HepG2 (cell line): ENCODE data around the gene SHISA6. TPM values are rescaled to one million over a fixed set of nuclear protein-coding genes. Genes with fewer than 3 reads are reported as not detected.

Experiments used
- ATAC-seq: fragments of 200-7000 bp; cut with Tn5 transposase; 3 replicates; pipeline ENCODE4 v1.9.1; 2020; ENCODE audit warnings: mild to moderate bottlenecking, moderate library complexity
- BruUV-seq: library from RNA; stranded (reverse); fragments of 400-500 nt; replicated peaks from 2 replicates; lab custom pipeline; 2021; lab: Mats Ljungman, UMichigan
- CTCF ChIA-PET: fragments of 300-600 bp; formaldehyde crosslinking; extraction: SDS; loops from one replicate; lab custom pipeline; 2021; ENCODE audit warnings: low total read pairs, inconsistent platforms, low intra/inter-chr PET ratio; lab: Yijun Ruan, JAX
- POLR2A ChIA-PET: fragments of 350-600 bp; sonication (Branson Sonifier 250); formaldehyde crosslinking; loops from one replicate; lab custom pipeline; 2020; ENCODE audit warnings: antibody characterized with exemption, inconsistent platforms; lab: Yijun Ruan, JAX
- DNase-seq: peaks from one replicate; pipeline ENCODE4 v3.0.0-alpha.2; 2015; ENCODE audit warnings: low spot score
- FAIRE-seq: peaks from 3 replicates; lab custom pipeline; 2011; peaks lifted over from hg19 to GRCh38; lab: Jason Lieb, UNC
- H2AFZ ChIP-seq: one replicate; pipeline ENCODE4 v1.6.1; 2011; ENCODE audit warnings: low read length, inconsistent platforms
- H3K27ac ChIP-seq: fragments of 300-600 bp; 3 replicates; pipeline ENCODE4 v1.8.0; 2011; ENCODE audit warnings: mixed run types, mild to moderate bottlenecking, mixed read lengths, low read length, inconsistent platforms; ENCODE audit not compliant: insufficient read depth; ENCODE audit errors: extremely low read length
- H3K27me3 ChIP-seq, 2 experiments: fragments of 200-600 bp in 1 of 2; 2 replicates in 1 of 2; 3 replicates in 1 of 2; pipeline versions ENCODE4 v1.6.0 to v1.8.0; 2011; ENCODE audit warnings: low read length in 2 of 2, mild to moderate bottlenecking in 2 of 2, moderate library complexity in 2 of 2, inconsistent platforms in 1 of 2; ENCODE audit not compliant: insufficient read depth in 2 of 2, control insufficient read depth in 1 of 2
- H3K36me3 ChIP-seq, 2 experiments: fragments of 200-600 bp in 1 of 2; replicated peaks in 1 of 2; 2 replicates in 1 of 2; 3 replicates in 1 of 2; pipeline versions ENCODE4 v1.5.1 to v1.8.0; 2011; ENCODE audit warnings: low read length in 2 of 2, inconsistent platforms in 1 of 2; ENCODE audit not compliant: insufficient read depth in 2 of 2, control insufficient read depth in 1 of 2
- H3K4me1 ChIP-seq: 2 replicates; pipeline ENCODE4 v1.5.1; 2012; ENCODE audit warnings: low read length, inconsistent platforms; ENCODE audit not compliant: insufficient read depth
- H3K4me2 ChIP-seq: 2 replicates; pipeline ENCODE4 v1.6.0; 2011; ENCODE audit warnings: low read depth, low read length, inconsistent platforms
- H3K4me3 ChIP-seq, 3 experiments: fragments of 200-600 bp in 1 of 3; sonication (generic), shearing (Covaris generic) in 1 of 3; replicated peaks in 1 of 3; 2 replicates each; pipeline ENCODE4 v1.5.1; 2011 to 2016; ENCODE audit warnings: low read length in 3 of 3, inconsistent platforms in 2 of 3, low read depth in 2 of 3, mild to moderate bottlenecking in 2 of 3, control low read depth in 1 of 3, mixed read lengths in 1 of 3; ENCODE audit not compliant: insufficient read depth in 1 of 3
- H3K79me2 ChIP-seq: one replicate; pipeline ENCODE4 v1.6.1; 2011; ENCODE audit warnings: low read length, inconsistent platforms; ENCODE audit not compliant: insufficient read depth
- H3K9ac ChIP-seq: 2 replicates; pipeline ENCODE4 v1.6.0; 2011; ENCODE audit warnings: mild to moderate bottlenecking, low read depth, low read length, inconsistent platforms; ENCODE audit not compliant: insufficient read depth
- H3K9me3 ChIP-seq: 2 replicates; pipeline ENCODE4 v1.5.1; 2012; ENCODE audit warnings: mild to moderate bottlenecking, low read length
- H4K20me1 ChIP-seq: 2 replicates; pipeline ENCODE4 v1.6.0; 2011; ENCODE audit warnings: inconsistent platforms, mild to moderate bottlenecking, low read length, moderate library complexity; ENCODE audit not compliant: insufficient read depth
- ATF7-NPFF ChIP-seq: sonication (generic); formaldehyde crosslinking; IDR thresholded peaks from 2 replicates; pipeline ENCODE4 v1.8.1; 2023; ENCODE audit warnings: mild to moderate bottlenecking, low read depth, missing genetic modification reagents, moderate library complexity
- BCL6 ChIP-seq: IDR thresholded peaks from 2 replicates; pipeline ENCODE4 v1.6.1; 2016; ENCODE audit warnings: missing genetic modification reagents, missing compliant biosample characterization
- BRCA1 ChIP-seq: sonication (generic); formaldehyde crosslinking; IDR thresholded peaks from 2 replicates; pipeline ENCODE4 v1.4.0; 2020; ENCODE audit warnings: missing genetic modification reagents
- NRL ChIP-seq: sonication (generic); formaldehyde crosslinking; IDR thresholded peaks from 2 replicates; pipeline ENCODE4 v1.5.0; 2020; ENCODE audit warnings: missing genetic modification reagents, mild to moderate bottlenecking, moderate library complexity, borderline replicate concordance
- PTBP1 ChIP-seq: fragments of 200-400 bp; formaldehyde crosslinking; IDR thresholded peaks from 2 replicates; pipeline ENCODE4 v1.6.1; 2018; ENCODE audit warnings: low read length, low read depth; ENCODE audit not compliant: poor library complexity, severe bottlenecking
- RARA ChIP-seq: IDR thresholded peaks from 2 replicates; pipeline ENCODE4 v1.6.1; 2016; ENCODE audit warnings: missing genetic modification reagents, missing compliant biosample characterization
- SMAD9 ChIP-seq: sonication (generic); formaldehyde crosslinking; IDR thresholded peaks from 2 replicates; pipeline ENCODE4 v1.5.1; 2020; ENCODE audit warnings: mild to moderate bottlenecking, missing genetic modification reagents
- THYN1 ChIP-seq: sonication (generic); formaldehyde crosslinking; IDR thresholded peaks from 2 replicates; pipeline ENCODE4 v1.8.1; 2023; ENCODE audit warnings: low read depth, mild to moderate bottlenecking, moderate library complexity, missing genetic modification reagents, borderline replicate concordance
- ZNF552 ChIP-seq: sonication (generic); formaldehyde crosslinking; IDR thresholded peaks from 2 replicates; pipeline ENCODE4 v1.9.0; 2022; ENCODE audit warnings: missing genetic modification reagents, mild to moderate bottlenecking, borderline replicate concordance
- ZNF563 ChIP-seq: sonication (generic); formaldehyde crosslinking; IDR thresholded peaks from 2 replicates; pipeline ENCODE4 v1.8.0; 2022; ENCODE audit warnings: mild to moderate bottlenecking, moderate library complexity, missing genetic modification reagents
- ZNF607 ChIP-seq: sonication (generic); formaldehyde crosslinking; IDR thresholded peaks from 2 replicates; pipeline ENCODE4 v1.5.1; 2020; ENCODE audit warnings: missing genetic modification reagents, mild to moderate bottlenecking, borderline replicate concordance
- ZNF839 ChIP-seq: sonication (generic); formaldehyde crosslinking; IDR thresholded peaks from 2 replicates; pipeline ENCODE4 v1.4.0; 2020; ENCODE audit warnings: missing genetic modification reagents, mild to moderate bottlenecking, borderline replicate concordance
- WGBS: methylation state at CpG from one replicate; pipeline ENCODE4 v1.1.6; 2017; ENCODE audit warnings: low lambda C conversion rate; 5-methylcytosine and 5-hydroxymethylcytosine counted together
- in situ Hi-C: cut with HindIII; loops from 2 replicates; pipeline ENCODE4 v1.10.0; 2017; ENCODE audit warnings: low pct_unique_long_range_greater_than_20kb; ENCODE audit not compliant: extremely low pct_ligation_motif_present
- intact Hi-C: fragments of 100-400 bp; cut with micrococcal nuclease; formaldehyde crosslinking; loops from one replicate; pipeline ENCODE4 v1.10.0; 2022; ENCODE audit not compliant: unreplicated experiment
- polyA plus RNA-seq, 8 experiments: library from polyadenylated mRNA; depleted of rRNA in 3 of 8; stranded (reverse) in 7 of 8; unstranded in 1 of 8; fragments of >200 nt; fragmentation: Illumina TruSeq in 4 of 8; extraction: Trizol in 4 of 8; gene quantifications; 2 replicates each; pipeline versions ENCODE4 v1.2.1 to v1.2.3, GENCODE V29; 2011 to 2016; ENCODE audit warnings: low read depth in 4 of 8, missing spikeins in 1 of 8, mixed read lengths in 1 of 8; ENCODE audit not compliant: insufficient read depth in 1 of 8
- total RNA-seq, 5 experiments: library from RNA; depleted of rRNA; stranded (reverse); fragments of >200 nt; fragmentation: Illumina TruSeq; extraction: Trizol; gene quantifications; 2 replicates each; pipeline ENCODE4 v1.2.3, GENCODE V29; 2016; ENCODE audit warnings: low read depth in 1 of 5

Gene SHISA6
- total and polyA plus RNA-seq, 2 of the 13 experiments (the other 11 are each of a cell fraction or from before 2014, with no cell fraction given), result not detected

DNA sequence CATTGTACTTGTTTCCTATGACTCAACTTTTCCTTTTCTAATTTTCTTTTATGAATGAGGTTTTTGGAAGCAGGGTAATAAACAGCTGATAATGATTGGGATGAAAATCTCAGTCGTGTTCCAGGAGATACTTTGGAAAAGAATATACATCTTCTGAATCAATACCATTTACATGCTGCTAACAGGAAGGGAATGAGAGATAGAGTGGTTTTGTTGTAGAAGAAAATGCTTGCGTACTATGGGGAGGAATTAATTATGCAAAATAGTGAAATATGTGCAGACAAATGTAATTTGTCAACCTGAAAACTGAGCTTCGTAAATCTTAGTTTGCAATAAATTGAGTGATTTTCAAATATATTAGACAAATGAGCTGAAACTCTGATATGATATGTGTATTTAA lies 24.0 kb upstream of the SHISA6 start:
- 7% methylated on average over 3 of the region's 3 CpGs for WGBS
- H3K9me3 ChIP-seq, result peaks cover 2% of the 10 kb centered on the region; the same call in 1 of the 2 replicates
- H3K4me3 ChIP-seq, result no peak overlapping the region
- H2AFZ ChIP-seq, result no peak overlapping the region
- no peak overlapping the region for H3K27ac ChIP-seq
- DNase-seq (no peak), FAIRE-seq (no peak), ATAC-seq (no peak)
- intact Hi-C loops, result no loop called here
- H4K20me1 ChIP-seq, result no peaks in the 10 kb centered on the region
- H3K36me3 ChIP-seq, result no peaks in the 10 kb centered on the region
- peaks cover 0 to 2% of the 10 kb centered on the region in 2 experiments; a peak in 1 of 5 replicates for H3K27me3 ChIP-seq
- BruUV-seq, result no TSS peak
- no peak overlapping the region for H3K9ac ChIP-seq
- no peak overlapping the region for H3K4me2 ChIP-seq
- H3K4me1 ChIP-seq, result no peaks in the 10 kb centered on the region
- ChIA-PET CTCF (no interaction called here), POLR2A (no interaction called here)
- in situ Hi-C loops, result no loop called here
- no peak for TF ChIP-seq ZNF607 (CRISPR knock-in tag)
- TF ChIP-seq BRCA1 (CRISPR knock-in tag), result no peak
- no peak for TF ChIP-seq SMAD9
- TF ChIP-seq NRL (CRISPR knock-in tag), result no peak
- no peak for TF ChIP-seq PTBP1
- no peak for TF ChIP-seq BCL6 (CRISPR knock-in tag)
- TF ChIP-seq ATF7-NPFF (CRISPR knock-in tag), result no peak
- TF ChIP-seq ZNF563, result no peak
- TF ChIP-seq THYN1 (CRISPR knock-in tag), result no peak
- TF ChIP-seq ZNF839 (CRISPR knock-in tag), result no peak
- no peak for TF ChIP-seq RARA (CRISPR knock-in tag)
- TF ChIP-seq ZNF552 (CRISPR knock-in tag), result no peak
- H3K79me2 ChIP-seq, result no peaks in the 10 kb centered on the region
